ENCODE measurements around the gene HSP90B1. TPM values are rescaled to one million over a fixed set of nuclear protein-coding genes. Genes with fewer than 3 reads are reported as not detected.

The HSP90B1 gene
- total RNA-seq = 100 to 1,000 TPM; 310 to 315 TPM

GRCh38 chr12:103930034-103930786 lies at the start of gene HSP90B1:
Gene HSP90B1 (plus strand): TSS chr12:103930410. CDS start chr12:103930516, 106 bp downstream.

DNA sequence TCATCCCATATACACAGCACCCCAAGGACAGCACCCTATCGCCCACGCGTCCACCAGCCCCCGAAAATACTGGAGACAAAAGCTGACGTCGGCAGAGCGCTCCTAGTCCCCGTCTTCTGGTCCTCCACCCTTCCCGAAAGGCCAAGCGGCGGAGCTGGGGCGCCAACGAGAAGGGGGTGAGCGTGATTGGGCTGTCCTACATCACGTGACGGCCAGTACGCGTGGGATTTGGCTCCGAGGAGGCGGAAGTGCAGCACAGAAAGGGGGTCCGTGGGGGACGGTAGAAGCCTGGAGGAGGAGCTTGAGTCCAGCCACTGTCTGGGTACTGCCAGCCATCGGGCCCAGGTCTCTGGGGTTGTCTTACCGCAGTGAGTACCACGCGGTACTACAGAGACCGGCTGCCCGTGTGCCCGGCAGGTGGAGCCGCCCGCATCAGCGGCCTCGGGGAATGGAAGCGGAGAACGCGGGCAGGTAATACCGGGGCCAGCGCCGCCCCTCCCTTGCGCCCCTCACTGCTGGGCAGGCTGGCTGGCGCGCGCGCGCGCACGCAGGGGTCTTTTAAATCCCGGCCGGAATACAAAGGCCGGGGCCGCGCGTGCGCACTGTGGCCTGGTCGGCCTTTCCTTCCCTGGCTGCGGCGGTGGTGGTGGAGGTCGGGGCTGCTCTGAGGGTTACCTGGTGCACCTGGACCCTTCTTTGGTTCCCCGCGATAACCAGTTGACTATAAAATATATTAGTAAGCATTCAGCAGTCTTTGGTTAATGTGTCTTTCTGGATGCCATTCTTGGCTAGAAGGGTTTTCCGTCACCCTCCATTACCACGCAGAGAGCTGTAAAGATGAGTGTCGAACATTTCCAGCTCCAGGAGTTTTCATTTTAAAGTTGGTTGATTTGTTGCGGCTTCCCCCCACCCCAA lies 35.6 kb downstream of the HSP90B1 start, which contains the start of gene TDG:
Gene TDG, plus strand, starts transcription at position 283 of the 915 bp plus-strand sequence. Its CDS starts 166 bp downstream, at position 449.

Other genes with a start within 250 kb of the HSP90B1 start
- gene NT5DC3, start 89.2 kb upstream of the HSP90B1 start, total RNA-seq = 1 to 10 TPM; 2.7 to 5.1 TPM
- gene TDG, start 35.5 kb downstream of the HSP90B1 start, total RNA-seq = 10 to 100 TPM; 29.1 to 34.5 TPM
- under 1 TPM in 1 of 2 experiments, not detected in 1; 0.22 TPM for gene GLT8D2, start 119.8 kb downstream of the HSP90B1 start, total RNA-seq
- 10 to 100 TPM; 14.1 to 15.3 TPM for gene HCFC2, start 134.1 kb downstream of the HSP90B1 start, total RNA-seq
- 10 to 100 TPM; 22.7 to 22.9 TPM for gene NFYB, start 207.8 kb downstream of the HSP90B1 start, total RNA-seq

Measured in activated naive CD4-positive, alpha-beta T cell treated with anti-CD3 and anti-CD28 coated beads, Interleukin-2, amount 10 ng/mL, durations not matched to agents 5 hours and 36 hours (primary cell).